Ovary (tissue), 3 donors: ENCODE measurements around the gene MPRIP.

Experiments used
- POLR2A ChIP-seq: fragments of 450-650 bp; IDR thresholded peaks from one replicate; pipeline ENCODE4 v1.6.1; 2017; ENCODE audit warnings: antibody characterized with exemption, mild to moderate bottlenecking, moderate library complexity
- TF ChIP-seq, protein P1 (sequence below), 3 donors: fragments of 450-650 bp in 2 of 3; fragments of 200-600 bp in 1 of 3; IDR thresholded peaks; one replicate each; pipeline versions ENCODE4 v1.5.1 to v1.8.0; 2016 to 2022; ENCODE audit warnings: antibody characterized with exemption in 3 of 3, mild to moderate bottlenecking in 1 of 3
- donor health status: DM: no; HTN: no; CAD: no.

DNA sequence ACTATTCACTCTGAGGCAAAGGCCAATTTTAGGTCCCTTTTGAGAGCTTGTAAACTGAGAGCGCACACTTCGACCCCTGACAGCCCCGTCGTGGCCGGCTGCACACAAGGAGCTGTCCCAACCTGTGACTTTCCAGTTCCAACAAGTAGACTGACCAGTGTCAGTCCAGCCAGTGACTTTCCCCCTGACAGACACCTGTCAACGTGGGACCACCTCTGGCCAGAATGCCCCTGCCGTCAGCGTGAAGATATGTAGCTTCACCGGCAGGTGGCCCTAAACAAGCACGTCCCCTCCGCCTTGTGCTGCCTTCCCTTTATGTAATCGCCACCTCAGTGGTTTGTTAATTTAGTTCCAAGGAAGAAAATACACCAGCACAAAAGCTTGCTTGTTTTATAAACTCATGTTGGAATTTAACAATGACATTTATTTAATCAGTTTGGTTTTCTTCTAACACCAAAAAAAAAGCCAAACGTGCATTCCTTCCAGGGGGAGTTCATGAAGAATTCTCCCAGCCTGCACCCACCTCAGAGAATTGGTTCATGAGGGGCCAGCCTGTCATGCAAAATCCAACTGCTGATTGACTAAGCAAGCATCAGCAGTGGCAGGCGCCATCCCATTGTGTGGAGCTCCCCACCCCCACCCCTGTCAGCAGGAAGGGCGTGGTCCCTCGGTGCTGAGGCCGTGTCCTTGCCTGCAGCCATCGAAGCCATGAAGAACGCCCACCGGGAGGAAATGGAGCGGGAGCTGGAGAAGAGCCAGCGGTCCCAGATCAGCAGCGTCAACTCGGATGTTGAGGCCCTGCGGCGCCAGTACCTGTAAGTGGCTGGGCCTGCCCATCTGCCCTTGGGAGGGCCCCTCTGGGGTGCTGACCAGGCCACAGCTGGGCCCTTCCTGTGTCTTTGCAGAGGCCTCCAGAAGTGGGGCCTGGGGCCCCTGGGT, 130.0 kb downstream of the MPRIP start:
- TF ChIP-seq, protein P1, sequence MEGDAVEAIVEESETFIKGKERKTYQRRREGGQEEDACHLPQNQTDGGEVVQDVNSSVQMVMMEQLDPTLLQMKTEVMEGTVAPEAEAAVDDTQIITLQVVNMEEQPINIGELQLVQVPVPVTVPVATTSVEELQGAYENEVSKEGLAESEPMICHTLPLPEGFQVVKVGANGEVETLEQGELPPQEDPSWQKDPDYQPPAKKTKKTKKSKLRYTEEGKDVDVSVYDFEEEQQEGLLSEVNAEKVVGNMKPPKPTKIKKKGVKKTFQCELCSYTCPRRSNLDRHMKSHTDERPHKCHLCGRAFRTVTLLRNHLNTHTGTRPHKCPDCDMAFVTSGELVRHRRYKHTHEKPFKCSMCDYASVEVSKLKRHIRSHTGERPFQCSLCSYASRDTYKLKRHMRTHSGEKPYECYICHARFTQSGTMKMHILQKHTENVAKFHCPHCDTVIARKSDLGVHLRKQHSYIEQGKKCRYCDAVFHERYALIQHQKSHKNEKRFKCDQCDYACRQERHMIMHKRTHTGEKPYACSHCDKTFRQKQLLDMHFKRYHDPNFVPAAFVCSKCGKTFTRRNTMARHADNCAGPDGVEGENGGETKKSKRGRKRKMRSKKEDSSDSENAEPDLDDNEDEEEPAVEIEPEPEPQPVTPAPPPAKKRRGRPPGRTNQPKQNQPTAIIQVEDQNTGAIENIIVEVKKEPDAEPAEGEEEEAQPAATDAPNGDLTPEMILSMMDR (IDR thresholded peaks at IDR 0.05), result no peak
- no peak for TF ChIP-seq POLR2A
